IPS-20b (cell line): ENCODE data around the gene ZNF688.
A peak's percentile ranks its signal among the peaks of the same experiment; 100 is the strongest.
"Not testable (repeated sequence)": the region's sequence is repeated elsewhere in the genome, so short reads cannot be mapped to it uniquely, and the experiment has no call there.

Source experiments
- H3K27ac ChIP-seq: one replicate; pipeline ENCODE4 v1.5.1; 2013; ENCODE audit warnings: low read length
- H3K27me3 ChIP-seq: 2 replicates; pipeline ENCODE4 v1.6.1; 2013; ENCODE audit warnings: mild to moderate bottlenecking, low read length, inconsistent platforms; ENCODE audit not compliant: insufficient read depth
- H3K36me3 ChIP-seq: 2 replicates; pipeline ENCODE4 v1.6.1; 2013; ENCODE audit warnings: low read depth, mild to moderate bottlenecking, inconsistent platforms, low read length, moderate library complexity; ENCODE audit not compliant: insufficient read depth
- H3K4me1 ChIP-seq: 2 replicates; pipeline ENCODE4 v1.6.1; 2013; ENCODE audit warnings: mild to moderate bottlenecking, control low read depth, inconsistent platforms, low read length, moderate library complexity; ENCODE audit not compliant: insufficient read depth
- H3K4me3 ChIP-seq: 2 replicates; pipeline ENCODE4 v1.5.1; 2013; ENCODE audit warnings: mild to moderate bottlenecking, low read length, inconsistent platforms
- H3K9ac ChIP-seq: 2 replicates; pipeline ENCODE4 v1.6.1; 2013; ENCODE audit warnings: low read depth, mild to moderate bottlenecking, inconsistent platforms, low read length, moderate library complexity
- H3K9me3 ChIP-seq: 2 replicates; pipeline ENCODE4 v1.6.1; 2013; ENCODE audit warnings: mild to moderate bottlenecking, low read depth, low read length, inconsistent platforms; ENCODE audit not compliant: insufficient read depth

The ZNF688 gene

GRCh38 chr16:30603945-30604315 is 32.4 kb upstream of the ZNF688 start:
- Histone ChIP-seq H3K27me3 (no peaks in the 10 kb centered on the region), H3K4me3 (no peak overlapping the region), H3K9me3 (no peaks in the 10 kb centered on the region), H3K4me1 (no peaks in the 10 kb centered on the region), H3K36me3 (peaks cover 59% of the 10 kb centered on the region), H3K27ac (no peak overlapping the region), H3K9ac (no peak overlapping the region)

- peaks cover 51% of the 10 kb centered on the region for H3K36me3 ChIP-seq
- no peaks in the 10 kb centered on the region for H3K4me1 ChIP-seq
- no peak overlapping the region for H3K4me3 ChIP-seq
- no peaks in the 10 kb centered on the region; the same call in 1 of the 2 replicates for H3K9me3 ChIP-seq
- no peak overlapping the region for H3K9ac ChIP-seq
- no peaks in the 10 kb centered on the region for H3K27me3 ChIP-seq
- H3K27ac ChIP-seq, result no peak overlapping the region
Observed at GRCh38 chr16:30602616-30603277, 31.2 kb upstream of the ZNF688 start.

- no peak overlapping the region for H3K27ac ChIP-seq
- no peaks in the 10 kb centered on the region; the same call in 1 of the 2 replicates for H3K9me3 ChIP-seq
- H3K4me3 ChIP-seq, result no peak overlapping the region
- peaks cover 44% of the 10 kb centered on the region for H3K36me3 ChIP-seq
- no peak overlapping the region for H3K9ac ChIP-seq
- H3K27me3 ChIP-seq, result no peaks in the 10 kb centered on the region
- no peaks in the 10 kb centered on the region for H3K4me1 ChIP-seq
Observed at GRCh38 chr16:30601966-30602365, 30.5 kb upstream of the ZNF688 start.

- no peak overlapping the region for H3K27ac ChIP-seq
- H3K9ac ChIP-seq, result no peak overlapping the region
- H3K36me3 ChIP-seq, result peaks cover 37% of the 10 kb centered on the region
- no peak overlapping the region for H3K4me3 ChIP-seq
- H3K27me3 ChIP-seq, result no peaks in the 10 kb centered on the region
- no peaks in the 10 kb centered on the region; the same call in 1 of the 2 replicates for H3K9me3 ChIP-seq
- H3K4me1 ChIP-seq, result no peaks in the 10 kb centered on the region
Observed at GRCh38 chr16:30600929-30601328, 29.4 kb upstream of the ZNF688 start.

- H3K27me3 ChIP-seq, result no peaks in the 10 kb centered on the region
- H3K4me3 ChIP-seq, result no peak overlapping the region
- no peak overlapping the region for H3K27ac ChIP-seq
- peaks cover 33% of the 10 kb centered on the region for H3K36me3 ChIP-seq
- H3K9me3 ChIP-seq, result no peaks in the 10 kb centered on the region; the same call in 1 of the 2 replicates
- H3K9ac ChIP-seq, result no peak overlapping the region
- H3K4me1 ChIP-seq, result no peaks in the 10 kb centered on the region
Observed at GRCh38 chr16:30600215-30600614, 28.7 kb upstream of the ZNF688 start.

- no peaks in the 10 kb centered on the region for H3K9me3 ChIP-seq
- peaks cover 3% of the 10 kb centered on the region; the same call in 1 of the 2 replicates for H3K36me3 ChIP-seq
- no peak overlapping the region for H3K4me3 ChIP-seq
- no peak overlapping the region for H3K27ac ChIP-seq
- H3K4me1 ChIP-seq, result no peaks in the 10 kb centered on the region
- no peak overlapping the region for H3K9ac ChIP-seq
- H3K27me3 ChIP-seq, result no peaks in the 10 kb centered on the region
Observed at GRCh38 chr16:30592871-30593270, 21.4 kb upstream of the ZNF688 start.

- not testable (repeated sequence) for H3K9ac ChIP-seq, H3K27me3 ChIP-seq, H3K4me3 ChIP-seq, H3K4me1 ChIP-seq, H3K9me3 ChIP-seq, H3K27ac ChIP-seq
- peaks cover 12% of the 10 kb centered on the region; the same call in 1 of the 2 replicates for H3K36me3 ChIP-seq
Observed at GRCh38 chr16:30590869-30591268, 19.4 kb upstream of the ZNF688 start.

- H3K9me3 ChIP-seq, H3K9ac ChIP-seq, H3K27ac ChIP-seq, H3K4me3 ChIP-seq, H3K27me3 ChIP-seq, H3K4me1 ChIP-seq: not testable (repeated sequence)
- peaks cover 12% of the 10 kb centered on the region; the same call in 1 of the 2 replicates for H3K36me3 ChIP-seq
Observed at GRCh38 chr16:30589582-30589981, 18.1 kb upstream of the ZNF688 start.

GRCh38 chr16:30588651-30589050 is 17.1 kb upstream of the ZNF688 start:
- Histone ChIP-seq H3K27ac (no peak overlapping the region), H3K9ac (no peak overlapping the region), H3K36me3 (peaks cover 17% of the 10 kb centered on the region; the same call in 1 of the 2 replicates), H3K4me1 (peaks cover 3% of the 10 kb centered on the region; the same call in 1 of the 2 replicates), H3K9me3 (no peaks in the 10 kb centered on the region), H3K4me3 (no peak overlapping the region), H3K27me3 (no peaks in the 10 kb centered on the region)

GRCh38 chr16:30585400-30586191 is 14.1 kb upstream of the ZNF688 start, which contains the start of gene ZNF785:
Gene ZNF785 (minus strand): TSS chr16:30585697. CDS start chr16:30585611, 86 bp downstream.
- Histone ChIP-seq H3K9ac (peak within 1 kb of the TSS; percentile 95), H3K36me3 (peaks cover 41% of the 10 kb centered on the region), H3K9me3 (no peaks in the 10 kb centered on the region), H3K27ac (peak within 1 kb of the TSS; percentile 89), H3K4me1 (peaks cover 3% of the 10 kb centered on the region; the same call in 1 of the 2 replicates), H3K4me3 (peak within 1 kb of the TSS; percentile 93), H3K27me3 (no peaks in the 10 kb centered on the region)

GRCh38 chr16:30585022-30585399 is 13.5 kb upstream of the ZNF688 start:
- H3K36me3 ChIP-seq, result peaks cover 41% of the 10 kb centered on the region
- H3K4me1 ChIP-seq, result peaks cover 3% of the 10 kb centered on the region; the same call in 1 of the 2 replicates
- H3K9me3 ChIP-seq, result no peaks in the 10 kb centered on the region
- H3K9ac ChIP-seq, result peak overlapping the region; percentile 95
- H3K27me3 ChIP-seq, result no peaks in the 10 kb centered on the region
- H3K4me3 ChIP-seq, result peak overlapping the region; percentile 93
- peak overlapping the region; percentile 89 for H3K27ac ChIP-seq
